WTC11 (cell line): ENCODE results near the gene CAPN7. TPM values are rescaled to one million over a fixed set of nuclear protein-coding genes. Genes with fewer than 3 reads are reported as not detected.
A peak's percentile ranks its signal among the peaks of the same experiment; 100 is the strongest.

Source experiments
- ATAC-seq: fragments of 200-7000 bp; cut with Tn5 transposase; 2 replicates; pipeline ENCODE4 v1.10.0; 2021; ENCODE audit warnings: mild to moderate bottlenecking, moderate library complexity
- CTCF ChIA-PET: fragments of 300-600 bp; sonication (Branson Sonifier 250); formaldehyde crosslinking; loops from one replicate; lab custom pipeline; 2021; ENCODE audit warnings: antibody characterized with exemption; lab: Charles Lee
- POLR2A ChIA-PET: fragments of 350-600 bp; sonication (Branson Sonifier 250); formaldehyde crosslinking; loops from one replicate; lab custom pipeline; 2021; ENCODE audit warnings: antibody characterized with exemption; lab: Charles Lee
- DNase-seq: peaks from one replicate; pipeline ENCODE4 v3.0.0; 2021; ENCODE audit warnings: low spot score
- H3K27ac Mint-ChIP-seq: 2 replicates; pipeline ENCODE4 v1.8.0; 2021; ENCODE audit warnings: mixed read lengths
- H3K27me3 Mint-ChIP-seq: 2 replicates; pipeline ENCODE4 v1.8.0; 2021; ENCODE audit warnings: low read depth, mild to moderate bottlenecking, moderate library complexity, mixed read lengths
- H3K36me3 Mint-ChIP-seq: 2 replicates; pipeline ENCODE4 v1.8.0; 2021; ENCODE audit warnings: mixed read lengths
- H3K4me1 Mint-ChIP-seq: 2 replicates; pipeline ENCODE4 v1.8.0; 2022; ENCODE audit warnings: mixed read lengths
- H3K4me3 Mint-ChIP-seq: 2 replicates; pipeline ENCODE4 v1.8.0; 2021; ENCODE audit warnings: mild to moderate bottlenecking, moderate library complexity, mixed read lengths
- H3K9me3 Mint-ChIP-seq: 2 replicates; pipeline ENCODE4 v1.8.0; 2021; ENCODE audit warnings: mixed read lengths
- ATF1 ChIP-seq: sonication (generic); formaldehyde crosslinking; IDR thresholded peaks from 2 replicates; pipeline ENCODE4 v1.8.1; 2023; ENCODE audit warnings: mild to moderate bottlenecking, moderate library complexity, missing genetic modification reagents
- ATF3 ChIP-seq: sonication (generic); formaldehyde crosslinking; conservative IDR thresholded peaks from 2 replicates; pipeline ENCODE4 v1.8.1; 2022; ENCODE audit warnings: mild to moderate bottlenecking, missing genetic modification reagents
- ATF6 ChIP-seq: sonication (generic); formaldehyde crosslinking; IDR thresholded peaks from 2 replicates; pipeline ENCODE4 v1.8.1; 2023; ENCODE audit warnings: mild to moderate bottlenecking, missing genetic modification reagents
- CBFB ChIP-seq: sonication (generic); formaldehyde crosslinking; IDR thresholded peaks from 2 replicates; pipeline ENCODE4 v1.8.1; 2022; ENCODE audit warnings: mild to moderate bottlenecking, low read depth, missing genetic modification reagents
- CREB1 ChIP-seq: sonication (generic); formaldehyde crosslinking; IDR thresholded peaks from 2 replicates; pipeline ENCODE4 v1.8.0; 2023; ENCODE audit warnings: mild to moderate bottlenecking, missing genetic modification reagents
- CREM ChIP-seq: sonication (generic); formaldehyde crosslinking; IDR thresholded peaks from 2 replicates; pipeline ENCODE4 v1.8.1; 2022; ENCODE audit warnings: mild to moderate bottlenecking, missing genetic modification reagents, moderate library complexity
- FOXK1 ChIP-seq: sonication (generic); formaldehyde crosslinking; IDR thresholded peaks from 2 replicates; pipeline ENCODE4 v1.8.0; 2022; ENCODE audit warnings: mild to moderate bottlenecking, moderate library complexity, missing genetic modification reagents
- FOXP1 ChIP-seq: sonication (generic); formaldehyde crosslinking; IDR thresholded peaks from 2 replicates; pipeline ENCODE4 v1.8.0; 2022; ENCODE audit warnings: missing genetic modification reagents, mild to moderate bottlenecking, moderate library complexity, borderline replicate concordance
- JUN ChIP-seq: sonication (generic); formaldehyde crosslinking; IDR thresholded peaks from 2 replicates; pipeline ENCODE4 v1.8.0; 2023; ENCODE audit warnings: mild to moderate bottlenecking, missing genetic modification reagents
- NR1H2 ChIP-seq: sonication (generic); formaldehyde crosslinking; IDR thresholded peaks from 2 replicates; pipeline ENCODE4 v1.9.0; 2021; ENCODE audit warnings: mild to moderate bottlenecking, moderate library complexity, missing genetic modification reagents
- RELA ChIP-seq: sonication (generic); formaldehyde crosslinking; IDR thresholded peaks from 2 replicates; pipeline ENCODE4 v1.8.1; 2022; ENCODE audit warnings: missing genetic modification reagents, mild to moderate bottlenecking, borderline replicate concordance
- RORB ChIP-seq: fragments of 250-450 bp; sonication (Bioruptor Pico); IDR thresholded peaks from 2 replicates; pipeline ENCODE4 v1.9.0; 2021; ENCODE audit warnings: mild to moderate bottlenecking
- SMAD3 ChIP-seq: sonication (generic); formaldehyde crosslinking; IDR thresholded peaks from 2 replicates; pipeline ENCODE4 v1.8.0; 2022; ENCODE audit warnings: missing genetic modification reagents, mild to moderate bottlenecking, borderline replicate concordance
- SP1 ChIP-seq: sonication (generic); formaldehyde crosslinking; conservative IDR thresholded peaks from 2 replicates; pipeline ENCODE4 v1.8.1; 2022; ENCODE audit warnings: missing genetic modification reagents
- TEAD1 ChIP-seq: sonication (generic); formaldehyde crosslinking; IDR thresholded peaks from 2 replicates; pipeline ENCODE4 v1.8.0; 2022; ENCODE audit warnings: mild to moderate bottlenecking, missing genetic modification reagents
- TP53 ChIP-seq: sonication (generic); formaldehyde crosslinking; IDR thresholded peaks from 2 replicates; pipeline ENCODE4 v1.8.1; 2023; ENCODE audit warnings: mild to moderate bottlenecking, missing genetic modification reagents
- USF2 ChIP-seq: sonication (generic); formaldehyde crosslinking; IDR thresholded peaks from 2 replicates; pipeline ENCODE4 v1.8.1; 2023; ENCODE audit warnings: mild to moderate bottlenecking, missing genetic modification reagents, moderate library complexity
- ZBTB43 ChIP-seq: sonication (generic); formaldehyde crosslinking; IDR thresholded peaks from 2 replicates; pipeline ENCODE4 v1.8.1; 2023; ENCODE audit warnings: mild to moderate bottlenecking, missing genetic modification reagents
- ZNF232 ChIP-seq: sonication (generic); formaldehyde crosslinking; IDR thresholded peaks from 2 replicates; pipeline ENCODE4 v1.8.0; 2022; ENCODE audit warnings: mild to moderate bottlenecking, missing genetic modification reagents
- ZNF317 ChIP-seq: sonication (generic); formaldehyde crosslinking; IDR thresholded peaks from 2 replicates; pipeline ENCODE4 v1.8.1; 2023; ENCODE audit warnings: low read depth, mild to moderate bottlenecking, moderate library complexity, missing genetic modification reagents, borderline replicate concordance
- total RNA-seq: library from RNA; stranded (reverse); gene quantifications from 3 replicates; pipeline ENCODE4 v1.2.3, GENCODE V29; 2021

Gene CAPN7
- total RNA-seq, 1 experiment from 2014 or later, result 16.8 TPM

- peak; percentile 95 for TF ChIP-seq USF2 (CRISPR knock-in tag)
- no peak for TF ChIP-seq NR1H2 (CRISPR knock-in tag)
- TF ChIP-seq ATF1, result peak; percentile 63; the same call in 1 of the 2 replicates
- TF ChIP-seq JUN (CRISPR knock-in tag), result peak; percentile 74; the same call in 1 of the 2 replicates
- peak; percentile 79; the same call in 1 of the 2 replicates for TF ChIP-seq ZNF232
- no peak for TF ChIP-seq ZBTB43 (CRISPR knock-in tag)
- TF ChIP-seq CREB1 (CRISPR knock-in tag), result no peak
- 0 out of 2 replicates have a peak, but pooled peaks have one; percentile 63 for TF ChIP-seq CREM (CRISPR knock-in tag)
- TF ChIP-seq ZNF317 (CRISPR knock-in tag), result 0 out of 2 replicates have a peak, but pooled peaks have one; percentile 36
- TF ChIP-seq, all 79 proteins: peak for 21
These were observed at the start of gene CAPN7 (continued) for GRCh38 chr3:15205934-15206661.

GRCh38 chr3:15157441-15157840 lies 48.6 kb upstream of the CAPN7 start:
- no peak for ATAC-seq
- peaks cover 80% of the 10 kb centered on the region for H3K27me3 Mint-ChIP-seq
- no peak for DNase-seq
- H3K36me3 Mint-ChIP-seq, result no peaks in the 10 kb centered on the region
- peaks cover 8% of the 10 kb centered on the region for H3K9me3 Mint-ChIP-seq
- TF ChIP-seq TP53 (CRISPR knock-in tag) (no peak), ATF6 (no peak), FOXP1 (CRISPR knock-in tag) (no peak), CREB1 (CRISPR knock-in tag) (no peak), RELA (no peak), TEAD1 (CRISPR knock-in tag) (no peak), SMAD3 (CRISPR knock-in tag) (no peak), RORB (CRISPR knock-in tag) (no peak), ATF3 (CRISPR knock-in tag) (no peak), SP1 (no peak)
- ChIA-PET CTCF (no interaction called here), POLR2A (no interaction called here)
- H3K27ac Mint-ChIP-seq, result no peak overlapping the region
- no peaks in the 10 kb centered on the region for H3K4me1 Mint-ChIP-seq
- H3K4me3 Mint-ChIP-seq, result no peak overlapping the region

- ATAC-seq, result no peak
- no peak overlapping the region for H3K4me3 Mint-ChIP-seq
- POLR2A ChIA-PET, result no interaction called here
- peaks cover 65% of the 10 kb centered on the region for H3K27me3 Mint-ChIP-seq
- DNase-seq, result no peak
- H3K9me3 Mint-ChIP-seq, result peaks cover 13% of the 10 kb centered on the region
- no peak overlapping the region for H3K27ac Mint-ChIP-seq
- no peak for TF ChIP-seq FOXK1 (CRISPR knock-in tag)
- TF ChIP-seq CBFB (CRISPR knock-in tag), result no peak
- CTCF ChIA-PET, result no interaction called here
- H3K4me1 Mint-ChIP-seq, result no peaks in the 10 kb centered on the region
- H3K36me3 Mint-ChIP-seq, result peaks cover 5% of the 10 kb centered on the region
These were observed 46.4 kb upstream of the CAPN7 start for GRCh38 chr3:15159501-15160136.
